ENCODE measurements around the gene MORC2. TPM values are rescaled to one million over a fixed set of nuclear protein-coding genes. Genes with fewer than 3 reads are reported as not detected.
A peak's percentile ranks its signal among the peaks of the same experiment; 100 is the strongest.

MORC2 gene
- polyA plus RNA-seq, 1 donor from 2014 or later, result 15.1 TPM

- H3K9ac ChIP-seq (ENCODE audit: low read length), result no peak overlapping the region
- H3F3A ChIP-seq (ENCODE audit: insufficient read depth, low read length, poor library complexity, severe bottlenecking), result no peaks in the 10 kb centered on the region
- no peaks in the 10 kb centered on the region for H3K27me3 ChIP-seq (ENCODE audit: insufficient read depth, low read depth, low read length)
- H3K4me2 ChIP-seq (ENCODE audit: low read length), result no peak overlapping the region
- H3K36me3 ChIP-seq (ENCODE audit: insufficient read depth, low read length), result peaks cover 6% of the 10 kb centered on the region
- no peak overlapping the region for H3K27ac ChIP-seq (ENCODE audit: low read length)
- no peaks in the 10 kb centered on the region for H3K9me2 ChIP-seq (ENCODE audit: insufficient read depth, low read length)
- no peaks in the 10 kb centered on the region for H4K20me1 ChIP-seq (ENCODE audit: insufficient read depth)
- H3K4me3 ChIP-seq (ENCODE audit: low read length), result no peak overlapping the region
- no peak overlapping the region for H2AFZ ChIP-seq (ENCODE audit: low read depth, low read length)
- H3K79me2 ChIP-seq (replicated peaks; ENCODE audit: insufficient read depth, low read length), result no peaks in the 10 kb centered on the region
- no peaks in the 10 kb centered on the region for H3K9me3 ChIP-seq (ENCODE audit: low read length)
- no peak for TF ChIP-seq TAF1 (IDR thresholded peaks at IDR 0.05; ENCODE audit: low read depth)
- TF ChIP-seq SMC3 (conservative IDR thresholded peaks at IDR 0.05; ENCODE audit: poor library complexity), result peak; percentile 5
- peak; percentile 50 for TF ChIP-seq CTCF (IDR thresholded peaks at IDR 0.05; ENCODE audit: poor library complexity, severe bottlenecking)
Measured at GRCh38 chr22:30890686-30891442, 77.7 kb downstream of the MORC2 start.

GRCh38 chr22:30889996-30890480 lies 78.5 kb downstream of the MORC2 start:
- H3K27me3 ChIP-seq (ENCODE audit: insufficient read depth, low read depth, low read length), result no peaks in the 10 kb centered on the region
- no peak overlapping the region for H2AFZ ChIP-seq (ENCODE audit: low read depth, low read length)
- no peak overlapping the region for H3K9ac ChIP-seq (ENCODE audit: low read length)
- no peaks in the 10 kb centered on the region for H3K79me2 ChIP-seq (replicated peaks; ENCODE audit: insufficient read depth, low read length)
- no peaks in the 10 kb centered on the region for H3F3A ChIP-seq (ENCODE audit: insufficient read depth, low read length, poor library complexity, severe bottlenecking)
- H3K9me3 ChIP-seq (ENCODE audit: low read length), result no peaks in the 10 kb centered on the region
- H3K9me2 ChIP-seq (ENCODE audit: insufficient read depth, low read length), result no peaks in the 10 kb centered on the region
- H4K20me1 ChIP-seq (ENCODE audit: insufficient read depth), result no peaks in the 10 kb centered on the region
- H3K27ac ChIP-seq (ENCODE audit: low read length), result no peak overlapping the region
- H3K4me2 ChIP-seq (ENCODE audit: low read length), result no peak overlapping the region
- TF ChIP-seq TAF1 (IDR thresholded peaks at IDR 0.05; ENCODE audit: low read depth), result no peak
- no peak for TF ChIP-seq REST (IDR thresholded peaks at IDR 0.05; ENCODE audit: borderline replicate concordance)
- TF ChIP-seq RAD21 (conservative IDR thresholded peaks at IDR 0.05), result no peak
- TF ChIP-seq SMC3 (conservative IDR thresholded peaks at IDR 0.05; ENCODE audit: poor library complexity), result no peak
- TF ChIP-seq EZH2 (IDR thresholded peaks at IDR 0.05; ENCODE audit: borderline replicate concordance, insufficient read depth, low read length, poor library complexity, severe bottlenecking), result no peak
- TF ChIP-seq POLR2AphosphoS5 (IDR thresholded peaks at IDR 0.05), result no peak
- TF ChIP-seq MXI1 (conservative IDR thresholded peaks at IDR 0.05; ENCODE audit: poor library complexity, severe bottlenecking), result no peak
- TF ChIP-seq CTCF (IDR thresholded peaks at IDR 0.05; ENCODE audit: poor library complexity, severe bottlenecking), result no peak
- TF ChIP-seq EP300 (conservative IDR thresholded peaks at IDR 0.05; ENCODE audit: poor library complexity, severe bottlenecking), result no peak
- peaks cover 6% of the 10 kb centered on the region for H3K36me3 ChIP-seq (ENCODE audit: insufficient read depth, low read length)
- H3K4me3 ChIP-seq (ENCODE audit: low read length), result no peak overlapping the region

Measured in neural cell (in vitro differentiated cells).